CD4-positive, alpha-beta T cell (primary cell): Measurements from ENCODE around the gene SHOC1. TPM values are rescaled to one million over a fixed set of nuclear protein-coding genes. Genes with fewer than 3 reads are reported as not detected.

Experiments used
- ATAC-seq: fragments of 200-7000 bp; cut with Tn5 transposase; one replicate; pipeline ENCODE4 v1.10.0; 2022; ENCODE audit warnings: mild to moderate bottlenecking; ENCODE audit not compliant: poor library complexity
- CTCF ChIA-PET: fragments of 350-600 bp; sonication (Branson Sonifier 250); formaldehyde crosslinking; loops from one replicate; lab custom pipeline; 2021; ENCODE audit warnings: antibody characterized with exemption, inconsistent platforms; lab: Charles Lee
- POLR2A ChIA-PET: fragments of 350-600 bp; sonication (Branson Sonifier 250); formaldehyde crosslinking; loops from one replicate; lab custom pipeline; 2021; ENCODE audit warnings: antibody characterized with exemption, inconsistent platforms; lab: Charles Lee
- DNase-seq, 14 experiments: peaks; one replicate each; pipeline ENCODE4 v3.0.0-alpha.2; 2013 to 2020; ENCODE audit warnings: mixed read lengths in 2 of 14
- H3K27ac ChIP-seq, 2 donors: one replicate each; pipeline versions ENCODE4 v1.5.1 to v1.7.0; 2013; ENCODE audit warnings: low read length in 2 of 2, low read depth in 1 of 2, mild to moderate bottlenecking in 1 of 2
- H3K27me3 ChIP-seq, 2 experiments: 1 replicate in 1 of 2; 2 replicates in 1 of 2; pipeline versions ENCODE4 v1.6.1 to v1.7.0; 2013; ENCODE audit warnings: low read length in 2 of 2, control low read depth in 1 of 2, mild to moderate bottlenecking in 1 of 2, moderate library complexity in 1 of 2; ENCODE audit not compliant: insufficient read depth in 2 of 2, control insufficient read depth in 1 of 2
- H3K36me3 ChIP-seq: one replicate; pipeline ENCODE4 v1.6.1; 2013; ENCODE audit warnings: low read length, control low read depth; ENCODE audit not compliant: insufficient read depth
- H3K4me1 ChIP-seq: one replicate; pipeline ENCODE4 v1.6.1; 2013; ENCODE audit warnings: low read length, control low read depth; ENCODE audit not compliant: insufficient read depth
- H3K4me3 ChIP-seq: one replicate; pipeline ENCODE4 v1.5.1; 2013; ENCODE audit warnings: mild to moderate bottlenecking, low read length, moderate library complexity
- H3K9me3 ChIP-seq, 2 experiments: 1 replicate in 1 of 2; 2 replicates in 1 of 2; pipeline versions ENCODE4 v1.6.1 to v1.7.0; 2013; ENCODE audit warnings: low read length in 2 of 2, mild to moderate bottlenecking in 2 of 2, control low read depth in 1 of 2, moderate library complexity in 1 of 2; ENCODE audit not compliant: control insufficient read depth in 1 of 2, insufficient read depth in 1 of 2
- H3K27ac Mint-ChIP-seq: one replicate; pipeline ENCODE4 v1.8.0; 2020; ENCODE audit warnings: mixed read lengths
- H3K27me3 Mint-ChIP-seq: one replicate; pipeline ENCODE4 v1.8.0; 2021; ENCODE audit warnings: mixed read lengths
- H3K36me3 Mint-ChIP-seq: one replicate; pipeline ENCODE4 v1.8.0; 2021; ENCODE audit warnings: low read depth, mixed read lengths
- H3K4me1 Mint-ChIP-seq: one replicate; pipeline ENCODE4 v1.8.0; 2021; ENCODE audit warnings: low read depth, mixed read lengths
- H3K4me3 Mint-ChIP-seq: one replicate; pipeline ENCODE4 v1.8.0; 2020; ENCODE audit warnings: mild to moderate bottlenecking, mixed read lengths
- H3K9me3 Mint-ChIP-seq: one replicate; pipeline ENCODE4 v1.8.0; 2020; ENCODE audit warnings: mixed read lengths
- CTCF ChIP-seq: fragments of 200-600 bp; IDR thresholded peaks from one replicate; pipeline ENCODE4 v1.8.0; 2022; ENCODE audit warnings: antibody characterized with exemption, mild to moderate bottlenecking
- intact Hi-C, 2 experiments: fragments of 100-400 bp; cut with DNase I in 1 of 2; cut with micrococcal nuclease in 1 of 2; formaldehyde crosslinking; loops; one replicate each; pipeline versions ENCODE4 v1.15.1 to v1.9.0; 2023 to 2025; cut with DNase I, micrococcal nuclease
- total RNA-seq, 174 experiments: library from RNA in 2 of 174; stranded (reverse) in 2 of 174; gene quantifications; one replicate each; pipeline ENCODE4 v1.2.3 and lab custom pipeline; 2021 to 2026

Gene SHOC1
- total RNA-seq, 2 experiments from 2014 or later = not detected

DNA sequence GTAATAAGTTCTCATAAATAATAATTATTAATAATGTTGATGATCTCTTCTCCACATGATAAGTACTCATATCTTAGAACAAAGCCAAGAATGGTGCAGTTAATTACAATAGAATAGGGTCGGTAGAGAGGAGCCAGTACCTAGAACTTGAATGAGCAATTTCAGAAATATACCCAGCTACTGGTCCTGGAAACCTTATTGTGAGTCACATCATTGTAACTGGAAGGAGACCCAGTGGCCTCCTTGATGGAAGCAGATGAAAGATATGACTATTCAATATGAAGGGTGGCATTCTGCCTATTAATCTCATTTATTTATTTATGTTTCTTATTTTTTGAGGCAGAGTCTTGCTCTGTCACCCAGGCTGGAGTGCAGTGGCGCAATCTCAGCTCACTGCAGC, 37.7 kb upstream of the SHOC1 start:
- DNase-seq (no peak), ATAC-seq (no peak)
- no peak overlapping the region for H3K27ac Mint-ChIP-seq
- CTCF ChIA-PET = no interaction called here
- Histone ChIP-seq H3K27me3 (no peaks in the 10 kb centered on the region), H3K27ac (no peak overlapping the region), H3K4me3 (no peak overlapping the region), H3K4me1 (no peaks in the 10 kb centered on the region), H3K36me3 (no peaks in the 10 kb centered on the region), H3K9me3 (no peaks in the 10 kb centered on the region)
- no peaks in the 10 kb centered on the region for H3K9me3 Mint-ChIP-seq
- no peaks in the 10 kb centered on the region for H3K36me3 Mint-ChIP-seq
- no peaks in the 10 kb centered on the region for H3K27me3 Mint-ChIP-seq
- H3K4me3 Mint-ChIP-seq = no peak overlapping the region
- no peaks in the 10 kb centered on the region for H3K4me1 Mint-ChIP-seq
- TF ChIP-seq CTCF = no peak
- POLR2A ChIA-PET = no interaction called here
- intact Hi-C loops = no loop called here

DNA sequence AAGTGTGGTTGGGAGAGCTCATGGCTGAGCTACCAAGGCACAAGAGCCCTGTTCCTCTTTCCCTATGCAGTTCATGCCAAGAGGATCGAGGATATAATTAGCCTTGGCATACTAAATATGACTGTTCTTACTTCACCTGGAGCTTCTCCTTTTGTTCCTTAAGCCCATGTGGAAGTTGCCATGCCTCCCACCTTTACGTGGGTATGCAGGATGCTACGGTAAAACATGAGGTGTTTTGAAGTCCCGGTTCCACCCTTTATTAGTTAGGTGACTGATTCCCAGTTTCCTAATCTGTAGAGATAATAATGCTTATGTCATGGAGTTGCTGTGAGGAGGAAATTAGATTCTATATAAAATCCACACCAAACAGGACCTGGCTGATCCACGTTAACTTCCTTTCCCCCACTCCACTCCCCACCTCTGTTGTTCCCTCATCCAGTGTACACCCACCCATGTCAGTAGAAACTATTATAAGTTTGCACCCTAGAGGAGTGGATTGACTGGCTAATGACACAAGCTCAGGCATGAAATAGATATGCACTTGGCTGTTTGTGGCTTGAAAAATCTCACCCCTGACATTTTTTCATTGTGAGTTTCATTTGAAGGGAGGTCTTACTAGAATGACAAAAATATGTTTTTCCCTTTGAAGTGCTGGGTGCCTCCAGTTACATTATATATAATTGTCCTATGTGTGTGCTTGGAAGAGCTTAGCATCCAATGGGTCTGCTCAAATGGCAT, 36.8 kb upstream of the SHOC1 start:
- no peaks in the 10 kb centered on the region for H3K4me1 Mint-ChIP-seq
- H3K27ac Mint-ChIP-seq = no peak overlapping the region
- H3K36me3 Mint-ChIP-seq = no peaks in the 10 kb centered on the region
- H3K27me3 Mint-ChIP-seq = no peaks in the 10 kb centered on the region
- POLR2A ChIA-PET = no interaction called here
- Histone ChIP-seq H3K36me3 (no peaks in the 10 kb centered on the region), H3K4me1 (no peaks in the 10 kb centered on the region), H3K4me3 (no peak overlapping the region), H3K27me3 (no peaks in the 10 kb centered on the region), H3K9me3 (no peaks in the 10 kb centered on the region), H3K27ac (no peak overlapping the region)
- no peak for TF ChIP-seq CTCF
- DNase-seq = no peak
- CTCF ChIA-PET = no interaction called here
- intact Hi-C loops = no loop called here
- no peak for ATAC-seq
- H3K9me3 Mint-ChIP-seq = no peaks in the 10 kb centered on the region
- no peak overlapping the region for H3K4me3 Mint-ChIP-seq

DNA sequence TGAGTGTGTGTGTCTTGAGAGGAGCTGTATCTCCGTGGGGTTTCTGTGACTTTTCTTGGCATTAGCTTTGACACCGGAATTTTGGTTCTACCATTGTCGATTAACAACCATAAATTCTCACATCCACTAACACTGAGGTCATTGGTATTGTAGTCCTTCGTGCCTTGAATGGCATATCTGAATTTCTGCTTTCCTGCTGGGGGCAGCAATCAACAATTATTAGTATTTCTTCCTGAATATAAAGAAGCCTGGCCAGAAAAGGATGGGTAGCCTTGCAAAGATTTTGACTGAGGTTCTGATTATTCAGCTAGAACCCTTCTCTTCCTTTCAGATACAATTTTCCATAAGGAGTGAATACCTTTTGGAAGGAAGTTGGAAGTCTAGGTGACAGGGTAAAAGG, 33.5 kb upstream of the SHOC1 start:
- no peaks in the 10 kb centered on the region for H3K4me1 ChIP-seq
- ChIA-PET CTCF (no interaction called here), POLR2A (interaction anchor here (0.5 to 1.6 kb wide), 2 partner anchors 10 to 247 kb away, joined by 4 read pairs; no protein-coding TSS in a partner anchor)
- DNase-seq (peak in 4 of 14 experiments; percentile 16 to 52 (median 37)), ATAC-seq (no peak)
- Mint-ChIP-seq H3K4me3 (no peak overlapping the region), H3K4me1 (no peaks in the 10 kb centered on the region), H3K36me3 (no peaks in the 10 kb centered on the region), H3K27me3 (no peaks in the 10 kb centered on the region), H3K27ac (no peak overlapping the region), H3K9me3 (no peaks in the 10 kb centered on the region)
- no peaks in the 10 kb centered on the region for H3K27me3 ChIP-seq
- no peak overlapping the region for H3K4me3 ChIP-seq
- peak; percentile 41 for TF ChIP-seq CTCF
- no peaks in the 10 kb centered on the region for H3K9me3 ChIP-seq
- H3K27ac ChIP-seq = no peak overlapping the region
- intact Hi-C loops = loop anchor here (1.0 to 5.0 kb wide), 5 partner anchors 66 to 247 kb away; no protein-coding TSS in a partner anchor
- no peaks in the 10 kb centered on the region for H3K36me3 ChIP-seq
